A549 (cell line): ENCODE measurements around the gene ACSM6. TPM values are rescaled to one million over a fixed set of nuclear protein-coding genes. Genes with fewer than 3 reads are reported as not detected.
"Not testable (repeated sequence)": the region's sequence is repeated elsewhere in the genome, so short reads cannot be mapped to it uniquely, and the experiment has no call there.

Source experiments
- ATAC-seq, 2 experiments: fragments of 200-7000 bp in 1 of 2; fragments of >200 bp in 1 of 2; cut with Nextera tagmentation in 1 of 2; cut with Tn5 transposase in 1 of 2; 3 replicates each; pipeline versions ENCODE4 v1.8.0 to v1.9.1; 2018 to 2020; ENCODE audit warnings: mild to moderate bottlenecking in 1 of 2, moderate library complexity in 1 of 2
- CTCF ChIA-PET: fragments of 300-600 bp; sonication (Branson Sonifier 250); formaldehyde crosslinking; extraction: SDS; loops from one replicate; lab custom pipeline; 2021; ENCODE audit warnings: antibody characterized with exemption, inconsistent platforms; lab: Yijun Ruan, JAX
- POLR2A ChIA-PET: fragments of 350-600 bp; formaldehyde crosslinking; extraction: SDS; loops from one replicate; lab custom pipeline; 2021; ENCODE audit warnings: antibody characterized with exemption, inconsistent platforms; lab: Yijun Ruan, JAX
- DNase-seq, 2 experiments: peaks; one replicate each; pipeline versions ENCODE4 v3.0.0 to v3.0.0-alpha.2; 2011 to 2016; ENCODE audit warnings: low read depth in 1 of 2, low spot score in 1 of 2
- FAIRE-seq: peaks from 2 replicates; lab custom pipeline; 2011; peaks lifted over from hg19 to GRCh38; lab: Jason Lieb, UNC
- H3K27ac ChIP-seq, 2 experiments: fragments of >200 bp; sonication (Bioruptor Twin); formaldehyde crosslinking; 3 replicates each; pipeline ENCODE4 v1.5.1; 2016 to 2017
- H3K4me1 ChIP-seq: fragments of >200 bp; sonication (Bioruptor Twin); formaldehyde crosslinking; 3 replicates; pipeline ENCODE4 v1.6.1; 2016
- H3K4me2 ChIP-seq: fragments of >200 bp; sonication (Bioruptor Twin); formaldehyde crosslinking; 3 replicates; pipeline ENCODE4 v1.6.1; 2016
- H3K4me3 ChIP-seq: fragments of >200 bp; sonication (Bioruptor Twin); formaldehyde crosslinking; 3 replicates; pipeline ENCODE4 v1.5.1; 2016
- H3K9me3 ChIP-seq: fragments of >200 bp; sonication (Bioruptor Twin); formaldehyde crosslinking; 3 replicates; pipeline ENCODE4 v1.6.1; 2016
- CHD2 ChIP-seq: fragments of 150-350 bp; IDR thresholded peaks from 2 replicates; pipeline ENCODE4 v1.6.1; 2014; ENCODE audit warnings: low read length; ENCODE audit not compliant: partially characterized antibody
- FOSL2 ChIP-seq, 2 experiments: fragments of 450-650 bp in 1 of 2; fragments of >200 bp in 1 of 2; sonication (Bioruptor Twin) in 1 of 2; formaldehyde crosslinking; IDR thresholded peaks; 2 replicates each; pipeline versions ENCODE4 v1.5.0 to v1.6.1; 2016 to 2020; ENCODE audit warnings: mild to moderate bottlenecking in 1 of 2, moderate library complexity in 1 of 2
- GATA3 ChIP-seq: IDR thresholded peaks from 2 replicates; pipeline ENCODE4 v1.6.1; 2012; ENCODE audit warnings: borderline replicate concordance
- JUNB ChIP-seq: fragments of >200 bp; sonication (Bioruptor Twin); formaldehyde crosslinking; IDR thresholded peaks from 2 replicates; pipeline ENCODE4 v1.6.1; 2016
- MAFK ChIP-seq: fragments of 450-650 bp; IDR thresholded peaks from 2 replicates; pipeline ENCODE4 v1.6.1; 2014; ENCODE audit not compliant: partially characterized antibody
- MYC ChIP-seq: IDR thresholded peaks from 2 replicates; pipeline ENCODE4 v1.6.1; 2012; ENCODE audit warnings: mild to moderate bottlenecking, inconsistent platforms, low read length, improper control_type of control experiment, borderline replicate concordance
- NFE2L2 ChIP-seq: fragments of 150-350 bp; conservative IDR thresholded peaks from 2 replicates; pipeline ENCODE4 v1.6.1; 2014; ENCODE audit warnings: low read length
- NR3C1 ChIP-seq: fragments of >200 bp; sonication (Bioruptor Twin); formaldehyde crosslinking; IDR thresholded peaks from 3 replicates; pipeline ENCODE4 v1.6.1; 2017
- POLR2A ChIP-seq: IDR thresholded peaks from 2 replicates; pipeline ENCODE4 v1.6.1; 2012; ENCODE audit warnings: mild to moderate bottlenecking, low read length
- RNF2 ChIP-seq: fragments of 200-600 bp; sonication (generic); IDR thresholded peaks from 2 replicates; pipeline ENCODE4 v1.6.1; 2016; ENCODE audit warnings: low read depth, mild to moderate bottlenecking, antibody characterized with exemption, moderate library complexity, borderline replicate concordance
- SMC3 ChIP-seq: fragments of >200 bp; sonication (Bioruptor Twin); formaldehyde crosslinking; IDR thresholded peaks from 3 replicates; pipeline ENCODE4 v1.6.1; 2018; ENCODE audit warnings: inconsistent platforms
- ZFP36 ChIP-seq: fragments of 450-650 bp; IDR thresholded peaks from 2 replicates; pipeline ENCODE4 v1.6.1; 2014; ENCODE audit warnings: borderline replicate concordance; ENCODE audit not compliant: partially characterized antibody
- WGBS: methylation state at CpG from one replicate; pipeline ENCODE4 v1.1.6; 2017; ENCODE audit errors: missing lambda C conversion rate; 5-methylcytosine and 5-hydroxymethylcytosine counted together
- polyA plus RNA-seq, 4 experiments: library from polyadenylated mRNA; depleted of rRNA in 3 of 4; stranded (reverse); fragments of >200 nt; fragmentation: RNase III in 1 of 4; extraction: RNeasy Plus Mini Kit Qiagen cat#74134 plus additional on column Dnase treatment in 1 of 4; gene quantifications; 2 replicates in 3 of 4; 3 replicates in 1 of 4; pipeline ENCODE4 v1.2.3, GENCODE V29; 2011 to 2017
- TF ChIP-seq, protein P1 (sequence below): fragments of 200-600 bp; sonication (generic); IDR thresholded peaks from 2 replicates; pipeline ENCODE4 v1.6.1; 2016; ENCODE audit warnings: antibody characterized with exemption, mild to moderate bottlenecking, moderate library complexity
- TF ChIP-seq, protein P2 (sequence below): fragments of >200 bp; sonication (Bioruptor Twin); formaldehyde crosslinking; IDR thresholded peaks from 3 replicates; pipeline ENCODE4 v1.5.1; 2016

The ACSM6 gene
- polyA plus RNA-seq, 2 of the 4 experiments (the other 2 are of a cell fraction), result not detected

DNA sequence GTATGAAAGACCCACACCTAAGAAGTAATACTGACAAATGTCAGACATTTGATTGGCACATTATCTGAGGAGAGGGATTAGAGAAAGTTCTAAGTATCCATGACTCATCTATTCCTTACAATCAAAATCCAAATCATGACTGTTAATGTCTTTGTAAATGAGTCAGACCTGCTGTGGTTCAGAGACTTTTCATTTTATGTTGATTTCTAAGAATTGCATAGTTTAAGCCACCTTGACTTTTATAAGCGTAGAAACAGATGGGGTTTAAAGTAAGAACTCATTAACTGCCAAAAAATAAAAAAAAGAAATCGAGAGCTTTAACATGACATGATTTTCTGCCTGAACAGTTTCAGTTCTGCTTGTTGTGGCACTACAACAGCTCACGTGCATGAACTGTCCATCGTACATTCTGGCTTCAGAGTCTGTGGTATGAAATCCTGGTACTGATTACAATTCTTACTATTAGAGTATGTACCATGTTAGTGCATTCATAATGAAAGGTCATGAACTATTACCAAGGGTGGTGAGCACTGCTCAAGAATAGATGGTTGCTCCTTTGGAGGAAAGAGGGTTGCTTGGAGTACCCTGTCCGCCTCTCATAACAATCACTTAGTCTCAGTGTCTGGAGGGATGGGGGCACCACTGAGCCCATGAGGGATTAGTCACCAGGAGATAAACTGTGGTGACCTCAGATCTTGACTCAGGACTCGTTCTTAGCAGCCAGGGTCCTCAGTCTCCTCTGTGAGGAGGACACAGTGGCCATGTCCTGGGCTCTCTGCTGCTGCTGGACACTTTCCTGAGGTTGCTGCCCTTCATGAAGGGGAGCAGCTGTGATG, 42.2 kb downstream of the ACSM6 start:
- TF ChIP-seq JUNB (peak; percentile 47; the same call in 1 of the 2 replicates), FOSL2 (IDR thresholded peaks at IDR 0.05) (peak; percentile 72), FOSL2 (CRISPR knock-in tag; IDR thresholded peaks at IDR 0.05) (peak; percentile 92), MAFK (peak; percentile 61), ZFP36 (no peak), GATA3 (peak; percentile 18; the same call in 1 of the 2 replicates)
- peak overlapping the region; percentile 58 for H3K4me2 ChIP-seq
- H3K9me3 ChIP-seq, result no peaks in the 10 kb centered on the region
- POLR2A ChIA-PET, result no interaction called here
- DNase-seq (no peak), ATAC-seq (peak; percentile 55 to 56; a peak in 4 of 6 replicates), FAIRE-seq (no peak)
- no peak overlapping the region for H3K4me3 ChIP-seq
- 36% methylated on average over 6 of the region's 6 CpGs for WGBS
- H3K4me1 ChIP-seq, result peaks cover 34% of the 10 kb centered on the region
- peak overlapping the region; percentile 63 to 85 for H3K27ac ChIP-seq
- CTCF ChIA-PET, result interaction anchor here (1.0 to 18.4 kb wide), 7 partner anchors 10 to 126 kb away, joined by 3 to 637 read pairs (median 9); no protein-coding TSS in a partner anchor

DNA sequence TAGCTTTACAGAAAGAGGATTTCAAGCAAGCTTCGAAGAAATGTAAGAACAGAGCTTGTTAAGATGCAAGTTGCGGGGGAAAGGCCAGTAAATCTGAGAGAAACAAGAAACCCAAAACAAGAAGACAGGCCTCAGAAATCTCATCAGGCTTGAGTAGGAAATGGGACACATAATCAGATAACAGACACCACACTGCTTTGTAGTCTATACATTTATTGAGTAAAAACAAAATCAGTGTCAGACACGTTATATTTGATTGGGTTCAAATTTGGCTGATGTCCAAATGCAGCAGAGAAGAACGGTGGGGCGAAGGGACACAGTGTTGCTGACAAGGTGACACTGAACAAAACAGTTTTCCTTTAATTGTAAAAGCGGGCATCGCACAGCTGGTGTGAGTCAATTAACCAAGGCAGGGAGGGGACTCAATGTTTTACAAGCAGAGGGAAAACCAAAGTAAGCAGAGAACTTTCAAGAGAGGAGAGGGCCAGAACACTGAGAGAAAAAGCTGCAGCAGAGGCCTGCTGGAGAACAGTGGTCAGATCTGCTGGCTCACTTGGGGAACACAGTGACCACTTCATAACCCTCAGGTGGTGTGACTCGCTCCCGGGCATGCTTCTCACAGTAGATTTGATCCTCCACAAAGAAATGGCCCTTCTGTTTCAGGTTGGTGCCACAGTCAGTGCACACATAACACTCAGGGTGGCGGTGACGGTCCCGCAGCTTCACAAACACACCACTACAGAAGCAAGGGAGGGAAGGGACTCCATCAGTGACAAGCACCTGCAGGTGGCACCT, 43.5 kb downstream of the ACSM6 start:
- POLR2A ChIA-PET, result no interaction called here
- peaks cover 35% of the 10 kb centered on the region for H3K4me1 ChIP-seq

DNA sequence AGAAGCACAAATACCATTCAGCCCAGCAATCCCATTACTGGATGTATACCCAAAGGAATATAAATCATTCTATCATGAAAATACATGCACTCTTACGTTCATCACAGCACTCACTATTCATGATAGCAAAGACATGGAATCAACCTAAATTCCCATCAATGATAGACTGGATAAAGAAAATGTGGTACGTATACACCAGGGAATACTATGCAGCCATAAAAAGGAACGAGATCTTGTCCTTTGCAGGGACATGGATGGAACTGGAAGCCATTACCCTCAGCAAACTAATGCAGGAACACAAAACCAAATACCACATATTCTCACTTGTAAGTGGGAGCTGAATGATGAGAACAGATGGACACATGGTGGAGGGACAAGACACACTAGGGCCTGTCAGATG, 46.1 kb downstream of the ACSM6 start:
- H3K4me1 ChIP-seq, result peaks cover 40% of the 10 kb centered on the region
- ATAC-seq, H3K4me2 ChIP-seq, H3K27ac ChIP-seq, H3K9me3 ChIP-seq, H3K4me3 ChIP-seq, FAIRE-seq, DNase-seq, POLR2A ChIA-PET: not testable (repeated sequence)
- CTCF ChIA-PET, result interaction anchor here (0.6 to 18.4 kb wide), 8 partner anchors 9 to 438 kb away, joined by 3 to 637 read pairs (median 4); no protein-coding TSS in a partner anchor
- 99% methylated on average over 3 of the region's 3 CpGs for WGBS

More for the DNA sequence above, 43.5 kb downstream of the ACSM6 start:
- WGBS, result 77% methylated on average over 11 of the region's 12 CpGs
- Histone ChIP-seq H3K4me3 (no peak overlapping the region), H3K4me2 (no peak overlapping the region), H3K9me3 (no peaks in the 10 kb centered on the region), H3K27ac (peak overlapping the region; percentile 63 to 85; a peak in 4 of 6 replicates)
- DNase-seq (no peak), ATAC-seq (peak in 1 of 2 experiments; percentile 55; a peak in 2 of 6 replicates), FAIRE-seq (no peak)
- CTCF ChIA-PET, result interaction anchor here (0.6 to 18.4 kb wide), 11 partner anchors 9 to 124 kb away, joined by 3 to 637 read pairs (median 7); no protein-coding TSS in a partner anchor
- no peak for TF ChIP-seq SMC3
- no peak for TF ChIP-seq POLR2A
- no peak for TF ChIP-seq NR3C1
- no peak for TF ChIP-seq NFE2L2
- TF ChIP-seq, protein P1, sequence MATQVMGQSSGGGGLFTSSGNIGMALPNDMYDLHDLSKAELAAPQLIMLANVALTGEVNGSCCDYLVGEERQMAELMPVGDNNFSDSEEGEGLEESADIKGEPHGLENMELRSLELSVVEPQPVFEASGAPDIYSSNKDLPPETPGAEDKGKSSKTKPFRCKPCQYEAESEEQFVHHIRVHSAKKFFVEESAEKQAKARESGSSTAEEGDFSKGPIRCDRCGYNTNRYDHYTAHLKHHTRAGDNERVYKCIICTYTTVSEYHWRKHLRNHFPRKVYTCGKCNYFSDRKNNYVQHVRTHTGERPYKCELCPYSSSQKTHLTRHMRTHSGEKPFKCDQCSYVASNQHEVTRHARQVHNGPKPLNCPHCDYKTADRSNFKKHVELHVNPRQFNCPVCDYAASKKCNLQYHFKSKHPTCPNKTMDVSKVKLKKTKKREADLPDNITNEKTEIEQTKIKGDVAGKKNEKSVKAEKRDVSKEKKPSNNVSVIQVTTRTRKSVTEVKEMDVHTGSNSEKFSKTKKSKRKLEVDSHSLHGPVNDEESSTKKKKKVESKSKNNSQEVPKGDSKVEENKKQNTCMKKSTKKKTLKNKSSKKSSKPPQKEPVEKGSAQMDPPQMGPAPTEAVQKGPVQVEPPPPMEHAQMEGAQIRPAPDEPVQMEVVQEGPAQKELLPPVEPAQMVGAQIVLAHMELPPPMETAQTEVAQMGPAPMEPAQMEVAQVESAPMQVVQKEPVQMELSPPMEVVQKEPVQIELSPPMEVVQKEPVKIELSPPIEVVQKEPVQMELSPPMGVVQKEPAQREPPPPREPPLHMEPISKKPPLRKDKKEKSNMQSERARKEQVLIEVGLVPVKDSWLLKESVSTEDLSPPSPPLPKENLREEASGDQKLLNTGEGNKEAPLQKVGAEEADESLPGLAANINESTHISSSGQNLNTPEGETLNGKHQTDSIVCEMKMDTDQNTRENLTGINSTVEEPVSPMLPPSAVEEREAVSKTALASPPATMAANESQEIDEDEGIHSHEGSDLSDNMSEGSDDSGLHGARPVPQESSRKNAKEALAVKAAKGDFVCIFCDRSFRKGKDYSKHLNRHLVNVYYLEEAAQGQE, result no peak
- TF ChIP-seq MAFK, result no peak
- TF ChIP-seq CHD2, result no peak
- no peak for TF ChIP-seq RNF2
- no peak for TF ChIP-seq MYC
- TF ChIP-seq, protein P2, sequence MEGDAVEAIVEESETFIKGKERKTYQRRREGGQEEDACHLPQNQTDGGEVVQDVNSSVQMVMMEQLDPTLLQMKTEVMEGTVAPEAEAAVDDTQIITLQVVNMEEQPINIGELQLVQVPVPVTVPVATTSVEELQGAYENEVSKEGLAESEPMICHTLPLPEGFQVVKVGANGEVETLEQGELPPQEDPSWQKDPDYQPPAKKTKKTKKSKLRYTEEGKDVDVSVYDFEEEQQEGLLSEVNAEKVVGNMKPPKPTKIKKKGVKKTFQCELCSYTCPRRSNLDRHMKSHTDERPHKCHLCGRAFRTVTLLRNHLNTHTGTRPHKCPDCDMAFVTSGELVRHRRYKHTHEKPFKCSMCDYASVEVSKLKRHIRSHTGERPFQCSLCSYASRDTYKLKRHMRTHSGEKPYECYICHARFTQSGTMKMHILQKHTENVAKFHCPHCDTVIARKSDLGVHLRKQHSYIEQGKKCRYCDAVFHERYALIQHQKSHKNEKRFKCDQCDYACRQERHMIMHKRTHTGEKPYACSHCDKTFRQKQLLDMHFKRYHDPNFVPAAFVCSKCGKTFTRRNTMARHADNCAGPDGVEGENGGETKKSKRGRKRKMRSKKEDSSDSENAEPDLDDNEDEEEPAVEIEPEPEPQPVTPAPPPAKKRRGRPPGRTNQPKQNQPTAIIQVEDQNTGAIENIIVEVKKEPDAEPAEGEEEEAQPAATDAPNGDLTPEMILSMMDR, result no peak
